SU-DHL-6 (cell line): ENCODE results near the gene FAM120B.

ENCODE experiments used
- H2AFZ ChIP-seq: fragments of 200-600 bp; sonication (generic); 2 replicates; pipeline ENCODE4 v1.6.1; 2014; ENCODE audit warnings: low read depth, mild to moderate bottlenecking, moderate library complexity, mixed read lengths, antibody characterized with exemption, low read length; ENCODE audit not compliant: severe bottlenecking
- H3F3A ChIP-seq: fragments of 200-600 bp; shearing (Covaris generic); 2 replicates; pipeline ENCODE4 v1.6.0; 2016; ENCODE audit warnings: antibody characterized with exemption, mild to moderate bottlenecking; ENCODE audit not compliant: insufficient read depth
- H3K27ac ChIP-seq: fragments of 200-600 bp; sonication (generic); 2 replicates; pipeline ENCODE4 v1.5.1; 2016; ENCODE audit warnings: low read depth, mild to moderate bottlenecking, low read length, moderate library complexity, mixed read lengths
- H3K27me3 ChIP-seq: fragments of 200-600 bp; sonication (generic), shearing (Covaris generic); 2 replicates; pipeline ENCODE4 v1.6.0; 2014; ENCODE audit warnings: mild to moderate bottlenecking, low read length
- H3K36me3 ChIP-seq: fragments of 200-600 bp; sonication (generic); 2 replicates; pipeline ENCODE4 v1.6.1; 2014; ENCODE audit warnings: mild to moderate bottlenecking, low read length, mixed read lengths
- H3K4me2 ChIP-seq: fragments of 300-600, 200-600 bp; shearing (Covaris generic), sonication (generic); 2 replicates; pipeline ENCODE4 v1.6.0; 2014; ENCODE audit warnings: low read length, low read depth, mild to moderate bottlenecking; ENCODE audit not compliant: poor library complexity, severe bottlenecking
- H3K4me3 ChIP-seq: fragments of 200-600 bp; sonication (generic); 2 replicates; pipeline ENCODE4 v1.5.1; 2014; ENCODE audit warnings: antibody characterized with exemption, low read length, mild to moderate bottlenecking, mixed read lengths; ENCODE audit not compliant: insufficient read depth, poor library complexity, severe bottlenecking
- H3K79me2 ChIP-seq: fragments of 200-600 bp; sonication (generic); 2 replicates; pipeline ENCODE4 v1.6.1; 2014; ENCODE audit warnings: mild to moderate bottlenecking, low read length, moderate library complexity; ENCODE audit not compliant: insufficient read depth
- H3K9ac ChIP-seq: fragments of 200-600 bp; sonication (generic); 2 replicates; pipeline ENCODE4 v1.7.0; 2014; ENCODE audit warnings: mild to moderate bottlenecking, low read length
- H3K9me2 ChIP-seq: fragments of 200-600 bp; sonication (generic); replicated peaks from 2 replicates; pipeline ENCODE4 v1.6.1; 2014; ENCODE audit warnings: low read length; ENCODE audit not compliant: insufficient read depth
- H3K9me3 ChIP-seq: fragments of 200-600 bp; sonication (generic); 2 replicates; pipeline ENCODE4 v1.6.1; 2014; ENCODE audit warnings: low read length, mixed read lengths; ENCODE audit not compliant: insufficient read depth
- H4K20me1 ChIP-seq: fragments of 200-600 bp; sonication (generic); 2 replicates; pipeline ENCODE4 v1.6.1; 2014; ENCODE audit warnings: low read depth, mild to moderate bottlenecking, antibody characterized with exemption, low read length, moderate library complexity, mixed read lengths
- CTCF ChIP-seq: fragments of 200-600 bp; sonication (generic); IDR thresholded peaks from one replicate; pipeline ENCODE4 v1.5.1; 2017; ENCODE audit warnings: antibody characterized with exemption, mild to moderate bottlenecking, low read length, moderate library complexity; ENCODE audit not compliant: insufficient read depth, poor library complexity, severe bottlenecking
- EZH2phosphoT487 ChIP-seq: fragments of 200-600 bp; sonication (generic), shearing (Covaris generic); conservative IDR thresholded peaks from 2 replicates; pipeline ENCODE4 v1.6.1; 2018; ENCODE audit warnings: mild to moderate bottlenecking, antibody characterized with exemption, low read length, moderate library complexity, mixed read lengths

FAM120B gene

GRCh38 chr6:170381562-170381961 is 75.0 kb downstream of the FAM120B start:
- Histone ChIP-seq H3K9ac (no peak overlapping the region), H3K36me3 (no peaks in the 10 kb centered on the region), H3F3A (no peaks in the 10 kb centered on the region), H3K9me2 (no peaks in the 10 kb centered on the region), H3K79me2 (no peaks in the 10 kb centered on the region), H3K27me3 (no peaks in the 10 kb centered on the region), H2AFZ (no peak overlapping the region), H3K4me2 (no peak overlapping the region), H3K4me3 (no peak overlapping the region), H3K9me3 (no peaks in the 10 kb centered on the region), H3K27ac (no peak overlapping the region), H4K20me1 (no peaks in the 10 kb centered on the region)
- TF ChIP-seq CTCF (no peak), EZH2phosphoT487 (no peak)

GRCh38 chr6:170383466-170384035 is 77.0 kb downstream of the FAM120B start:
- TF ChIP-seq CTCF (no peak), EZH2phosphoT487 (no peak)
- no peak overlapping the region for H3K4me3 ChIP-seq

GRCh38 chr6:170385506-170385905 is 78.9 kb downstream of the FAM120B start:
- Histone ChIP-seq H4K20me1 (no peaks in the 10 kb centered on the region), H3F3A (no peaks in the 10 kb centered on the region), H3K4me2 (no peak overlapping the region), H3K36me3 (0 out of 2 replicates have a peak, but pooled peaks cover 3% of the 10 kb centered on the region), H2AFZ (no peak overlapping the region), H3K9ac (no peak overlapping the region), H3K27me3 (no peaks in the 10 kb centered on the region), H3K9me2 (no peaks in the 10 kb centered on the region), H3K79me2 (no peaks in the 10 kb centered on the region), H3K27ac (no peak overlapping the region), H3K4me3 (no peak overlapping the region), H3K9me3 (no peaks in the 10 kb centered on the region)
- TF ChIP-seq EZH2phosphoT487: no peak
- no peak for TF ChIP-seq CTCF

More at GRCh38 chr6:170383466-170384035, 77.0 kb downstream of the FAM120B start:
- Histone ChIP-seq H3K4me2 (no peak overlapping the region), H4K20me1 (no peaks in the 10 kb centered on the region), H2AFZ (no peak overlapping the region), H3K36me3 (0 out of 2 replicates have a peak, but pooled peaks cover 3% of the 10 kb centered on the region), H3F3A (no peaks in the 10 kb centered on the region), H3K79me2 (no peaks in the 10 kb centered on the region), H3K27ac (no peak overlapping the region), H3K9me3 (no peaks in the 10 kb centered on the region), H3K9ac (no peak overlapping the region), H3K27me3 (no peaks in the 10 kb centered on the region), H3K9me2 (no peaks in the 10 kb centered on the region)
